Stimulated activated CD8-positive, alpha-beta memory T cell treated with anti-CD3 and anti-CD28 coated beads, Interleukin-4, amount 100 ng/mL, for 48 hours (primary cell): ENCODE data around the gene FHOD3.
"Not testable (repeated sequence)": the region's sequence is repeated elsewhere in the genome, so short reads cannot be mapped to it uniquely, and the experiment has no call there.

Experiments
- DNase-seq: peaks from one replicate; pipeline ENCODE4 v3.0.0-alpha.2; 2020

FHOD3 gene

GRCh38 chr18:36728345-36728744, 430.8 kb downstream of the FHOD3 start:
- DNase-seq, result no peak

DNA sequence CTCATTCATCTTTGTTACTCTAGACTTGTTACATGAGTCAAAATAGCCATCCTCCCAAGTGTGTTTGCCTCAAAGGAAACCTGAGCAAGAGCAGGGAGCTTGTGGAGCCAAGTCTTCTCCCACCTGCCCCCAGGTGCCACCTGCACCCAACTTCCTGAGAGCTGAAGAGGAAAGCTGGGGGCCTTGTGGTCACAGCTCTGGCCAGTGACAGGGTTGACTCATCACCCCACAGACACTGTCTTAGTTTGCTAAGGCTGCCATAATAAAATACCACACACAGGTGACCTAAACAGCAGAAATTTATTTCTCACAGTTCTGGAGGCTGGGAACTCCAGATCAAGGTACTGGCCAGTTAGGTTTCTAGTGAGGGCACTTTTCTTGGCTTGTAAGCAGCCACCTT, 431.7 kb downstream of the FHOD3 start:
- DNase-seq, result no peak

GRCh38 chr18:36732264-36732663, 434.8 kb downstream of the FHOD3 start:
- DNase-seq, result no peak

- DNase-seq, result no peak
Observed at GRCh38 chr18:36733150-36733549, 435.6 kb downstream of the FHOD3 start.

GRCh38 chr18:36734596-36734995, 437.1 kb downstream of the FHOD3 start:
- no peak for DNase-seq

DNA sequence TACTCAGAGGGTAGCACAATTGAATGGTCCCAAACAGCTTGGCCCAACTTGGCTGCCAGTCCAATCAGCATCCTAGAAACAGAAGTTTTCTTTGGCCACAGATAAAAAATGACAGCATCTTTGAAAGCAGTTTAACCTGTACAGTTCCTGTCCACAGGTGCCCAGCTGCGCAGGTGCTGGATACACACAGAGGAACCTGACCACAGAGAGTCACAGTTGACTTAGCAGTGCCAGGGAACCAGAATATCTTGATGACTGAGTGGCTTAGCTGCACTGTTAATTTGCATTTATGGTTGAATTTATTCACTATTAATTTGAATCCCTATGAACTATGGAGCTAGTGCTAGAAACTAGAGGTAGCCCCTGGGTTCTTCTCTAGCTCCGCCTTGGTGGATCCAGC, 437.6 kb downstream of the FHOD3 start:
- DNase-seq, result no peak

GRCh38 chr18:36736094-36736493, 438.6 kb downstream of the FHOD3 start:
- DNase-seq, result no peak

DNA sequence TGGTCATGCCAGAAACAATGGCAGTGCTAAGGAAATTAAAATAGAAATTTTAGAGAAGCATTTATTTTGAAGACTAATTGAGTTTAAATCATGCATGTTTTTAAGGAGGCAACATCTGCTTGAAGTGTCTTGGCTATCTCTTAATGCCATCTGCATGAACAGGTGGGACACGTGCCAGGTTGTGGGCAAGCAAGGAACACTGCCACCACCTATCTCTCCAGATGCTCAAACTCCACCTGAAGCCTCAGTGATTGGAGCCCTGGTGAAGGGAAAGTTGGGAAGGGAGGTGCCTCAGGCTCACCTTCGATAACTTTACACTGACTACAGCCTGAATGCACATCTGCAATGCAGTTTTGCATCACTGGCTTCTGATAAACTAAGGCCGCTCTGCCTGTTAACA, 439.8 kb downstream of the FHOD3 start:
- no peak for DNase-seq

GRCh38 chr18:36744261-36744876, 446.9 kb downstream of the FHOD3 start:
- no peak for DNase-seq

DNA sequence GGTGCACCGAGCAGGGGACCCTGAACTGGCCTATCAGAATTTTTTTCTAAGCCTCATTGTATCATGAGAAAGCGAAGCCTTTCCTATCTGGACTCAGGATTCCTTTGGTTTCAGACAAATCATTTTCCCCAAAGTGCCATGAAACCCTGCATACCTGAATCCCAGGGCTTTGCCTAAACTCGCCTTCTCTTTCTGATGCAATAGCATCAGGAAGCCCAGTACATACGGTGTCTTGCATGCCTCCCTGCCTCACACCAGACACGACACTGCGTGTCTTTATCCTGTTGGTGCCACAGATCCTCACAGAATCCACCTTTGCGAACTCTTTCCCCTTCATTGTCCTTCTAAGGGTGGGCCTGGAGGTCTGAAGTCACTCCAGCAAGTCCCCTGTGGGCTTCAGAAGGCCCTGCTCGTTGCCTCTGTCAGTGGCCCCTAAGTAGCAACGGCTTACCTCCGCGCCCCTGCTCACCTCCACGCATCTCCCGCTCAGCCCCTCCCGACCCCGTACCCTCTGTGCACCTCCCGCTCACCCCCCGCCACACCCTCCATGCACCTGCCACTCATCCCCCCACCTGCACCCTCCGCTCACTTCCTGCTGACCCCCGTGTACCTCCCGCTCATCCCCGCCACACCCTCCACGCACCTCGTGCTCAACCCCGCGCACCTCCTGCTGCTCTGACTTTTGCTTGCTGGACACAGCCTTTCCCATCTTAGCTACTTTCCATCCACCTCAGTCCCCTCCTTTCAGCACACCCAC, 447.9 kb downstream of the FHOD3 start:
- DNase-seq, result no peak

GRCh38 chr18:36752929-36753865, 455.7 kb downstream of the FHOD3 start:
- no peak for DNase-seq

- no peak for DNase-seq
Observed at GRCh38 chr18:36756242-36756641, 458.7 kb downstream of the FHOD3 start.

- DNase-seq, result no peak
Observed at GRCh38 chr18:36757081-36757480, 459.6 kb downstream of the FHOD3 start.

- DNase-seq, result no peak
Observed at GRCh38 chr18:36757991-36758390, 460.5 kb downstream of the FHOD3 start.

GRCh38 chr18:36758623-36759022, 461.1 kb downstream of the FHOD3 start:
- no peak for DNase-seq

- DNase-seq, result no peak
Observed at GRCh38 chr18:36759167-36759776, 461.8 kb downstream of the FHOD3 start.

GRCh38 chr18:36760598-36760997, 463.1 kb downstream of the FHOD3 start:
- no peak for DNase-seq

GRCh38 chr18:36761186-36761698, 463.7 kb downstream of the FHOD3 start:
- no peak for DNase-seq

DNA sequence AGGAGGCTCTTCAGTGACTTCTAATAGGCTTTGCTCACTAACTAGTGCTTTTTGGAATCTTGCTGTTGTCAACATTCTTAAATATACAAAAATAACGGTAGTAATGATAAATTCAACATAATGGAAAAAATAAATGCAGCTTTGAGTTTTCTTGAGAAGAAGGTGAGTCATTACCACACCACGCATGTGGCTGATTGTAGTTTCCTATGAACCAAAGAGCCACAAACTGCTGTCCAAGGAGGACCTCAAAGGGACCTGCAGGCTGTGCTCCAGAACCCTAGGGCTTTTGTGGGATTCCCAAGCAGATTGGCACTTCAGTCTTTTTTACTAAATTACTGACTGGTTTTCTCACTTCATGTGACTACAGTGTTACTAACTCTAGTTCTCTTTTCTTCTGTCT, 464.6 kb downstream of the FHOD3 start:
- no peak for DNase-seq

- DNase-seq, result not testable (repeated sequence)
Observed at GRCh38 chr18:36762965-36763364, 465.5 kb downstream of the FHOD3 start.

DNA sequence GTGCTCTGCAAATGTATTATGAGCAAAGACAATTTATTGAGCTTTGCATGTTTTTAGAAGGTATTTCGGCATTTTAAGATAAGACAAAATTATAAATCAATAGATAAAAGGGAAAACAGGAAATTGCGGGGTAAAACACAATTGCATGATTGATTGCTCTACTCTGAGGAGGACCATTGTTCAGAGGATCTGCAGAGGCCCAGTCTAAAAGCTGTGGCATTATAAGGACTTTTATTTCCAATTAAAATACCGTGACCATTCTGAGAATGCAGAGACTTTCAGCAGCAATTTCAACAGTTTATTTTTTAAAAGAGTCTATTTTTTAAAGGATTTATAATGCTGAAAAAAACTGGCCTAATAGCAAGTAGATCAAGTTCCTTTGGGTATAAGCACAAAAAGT, 469.3 kb downstream of the FHOD3 start:
- DNase-seq, result no peak

DNA sequence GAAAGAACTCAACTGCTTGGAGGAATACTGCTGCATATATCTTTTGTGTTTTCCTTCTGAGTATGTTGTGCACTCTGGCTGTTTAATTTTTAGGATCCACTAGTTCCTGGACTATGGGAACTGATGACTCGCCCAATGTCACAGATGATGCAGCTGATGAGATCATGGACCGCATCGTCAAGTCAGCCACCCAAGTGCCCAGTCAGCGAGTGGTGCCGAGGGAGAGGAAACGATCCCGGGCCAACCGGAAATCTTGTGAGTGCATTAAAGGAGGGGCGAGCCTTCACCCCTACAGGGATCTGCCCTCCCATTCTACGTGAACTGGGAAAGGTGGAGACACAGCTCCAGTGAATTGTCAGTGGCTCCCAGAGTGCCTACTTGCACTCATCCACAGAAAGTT, 471.7 kb downstream of the FHOD3 start:
- DNase-seq, result no peak
